Right atrium auricular region (tissue), 2 donors: Measurements from ENCODE around the gene SYNM. TPM values are rescaled to one million over a fixed set of nuclear protein-coding genes. Genes with fewer than 3 reads are reported as not detected.

Experiments used
- DNase-seq: peaks from one replicate; pipeline ENCODE4 v3.0.0-alpha.2; 2019; ENCODE audit warnings: low spot score
- H3K27ac ChIP-seq, 2 donors: fragments of 200-600 bp; sonication (generic); 1 replicate in 1 of 2; 2 replicates in 1 of 2; pipeline ENCODE4 v1.5.1; 2016 to 2019
- H3K27me3 ChIP-seq, 2 donors: fragments of 200-600 bp; sonication (generic); one replicate each; pipeline versions ENCODE4 v1.5.1 to v1.6.0; 2017 to 2019
- H3K36me3 ChIP-seq: fragments of 200-600 bp; sonication (generic); one replicate; pipeline ENCODE4 v1.5.1; 2016
- H3K4me1 ChIP-seq, 2 donors: fragments of 200-600 bp; sonication (generic); one replicate each; pipeline versions ENCODE4 v1.5.1 to v1.6.0; 2017 to 2019
- H3K4me3 ChIP-seq, 2 donors: fragments of 200-600 bp; sonication (generic); 1 replicate in 1 of 2; 2 replicates in 1 of 2; pipeline ENCODE4 v1.5.1; 2017 to 2019; ENCODE audit warnings: mild to moderate bottlenecking in 1 of 2, moderate library complexity in 1 of 2
- H3K9me3 ChIP-seq, 2 donors: fragments of 200-600 bp; sonication (generic); one replicate each; pipeline ENCODE4 v1.5.1; 2019
- total RNA-seq, 2 donors: library from RNA; depleted of rRNA; stranded (reverse); fragments of >200 nt; gene quantifications; one replicate each; pipeline ENCODE4 v1.1.0, GENCODE V29; 2016
- TF ChIP-seq, protein P1 (sequence below), 2 donors: fragments of 200-600 bp; sonication (generic); IDR thresholded peaks; one replicate each; pipeline ENCODE4 v1.5.1; 2019; ENCODE audit warnings: antibody characterized with exemption in 2 of 2

SYNM gene
- total RNA-seq, 2 donors from 2014 or later: 211 to 258 TPM

GRCh38 chr15:99168601-99169580 lies 64.0 kb downstream of the SYNM start:
- H3K27me3 ChIP-seq: no peaks in the 10 kb centered on the region
- H3K36me3 ChIP-seq: no peaks in the 10 kb centered on the region
- H3K9me3 ChIP-seq: no peaks in the 10 kb centered on the region
- no peak overlapping the region for H3K4me3 ChIP-seq
- peaks cover 0 to 56% of the 10 kb centered on the region in 2 donors for H3K4me1 ChIP-seq
- TF ChIP-seq, protein P1, sequence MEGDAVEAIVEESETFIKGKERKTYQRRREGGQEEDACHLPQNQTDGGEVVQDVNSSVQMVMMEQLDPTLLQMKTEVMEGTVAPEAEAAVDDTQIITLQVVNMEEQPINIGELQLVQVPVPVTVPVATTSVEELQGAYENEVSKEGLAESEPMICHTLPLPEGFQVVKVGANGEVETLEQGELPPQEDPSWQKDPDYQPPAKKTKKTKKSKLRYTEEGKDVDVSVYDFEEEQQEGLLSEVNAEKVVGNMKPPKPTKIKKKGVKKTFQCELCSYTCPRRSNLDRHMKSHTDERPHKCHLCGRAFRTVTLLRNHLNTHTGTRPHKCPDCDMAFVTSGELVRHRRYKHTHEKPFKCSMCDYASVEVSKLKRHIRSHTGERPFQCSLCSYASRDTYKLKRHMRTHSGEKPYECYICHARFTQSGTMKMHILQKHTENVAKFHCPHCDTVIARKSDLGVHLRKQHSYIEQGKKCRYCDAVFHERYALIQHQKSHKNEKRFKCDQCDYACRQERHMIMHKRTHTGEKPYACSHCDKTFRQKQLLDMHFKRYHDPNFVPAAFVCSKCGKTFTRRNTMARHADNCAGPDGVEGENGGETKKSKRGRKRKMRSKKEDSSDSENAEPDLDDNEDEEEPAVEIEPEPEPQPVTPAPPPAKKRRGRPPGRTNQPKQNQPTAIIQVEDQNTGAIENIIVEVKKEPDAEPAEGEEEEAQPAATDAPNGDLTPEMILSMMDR (IDR thresholded peaks at IDR 0.05): no peak
- peak overlapping the region; percentile 83 to 95 for H3K27ac ChIP-seq
- DNase-seq: no peak

- Histone ChIP-seq H3K27me3 (no peaks in the 10 kb centered on the region), H3K36me3 (no peaks in the 10 kb centered on the region), H3K9me3 (no peaks in the 10 kb centered on the region), H3K27ac (peak overlapping the region; percentile 83 to 95), H3K4me1 (peaks cover 0 to 64% of the 10 kb centered on the region in 2 donors), H3K4me3 (no peak overlapping the region)
- TF ChIP-seq, protein P1 (IDR thresholded peaks at IDR 0.05): no peak
- no peak for DNase-seq
Observed at GRCh38 chr15:99169769-99170311, 65.0 kb downstream of the SYNM start.

DNA sequence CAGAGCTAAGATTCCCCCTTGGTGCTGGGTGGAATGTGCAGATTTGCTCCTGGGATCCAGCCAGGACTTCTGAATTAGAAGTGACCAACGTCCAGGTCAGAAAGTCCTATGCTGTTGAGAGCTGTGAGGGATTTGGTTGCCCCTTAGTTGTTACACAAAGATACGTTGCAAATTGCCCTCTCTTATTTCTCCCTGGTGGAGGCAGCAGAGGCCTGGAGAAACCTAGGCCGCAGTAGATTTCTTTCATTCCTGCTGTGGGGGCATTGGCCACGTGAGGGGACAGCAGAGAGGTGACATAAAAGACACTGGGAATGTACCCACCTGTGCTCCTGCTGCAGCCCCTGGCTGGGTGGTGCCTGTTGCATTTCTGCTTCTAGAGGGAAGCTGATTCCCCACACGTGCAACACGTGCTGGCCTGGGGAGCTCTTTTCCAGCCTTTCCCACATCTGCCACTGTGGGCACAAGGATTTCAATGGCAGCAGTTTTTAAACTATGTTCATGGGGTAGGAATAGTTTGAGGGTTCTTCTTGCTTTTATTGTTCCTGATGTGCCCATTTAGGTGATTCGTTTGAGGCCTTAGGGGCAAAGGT lies 65.7 kb downstream of the SYNM start:
- no peak for DNase-seq
- Histone ChIP-seq H3K4me3 (no peak overlapping the region), H3K36me3 (no peaks in the 10 kb centered on the region), H3K4me1 (peaks cover 0 to 71% of the 10 kb centered on the region in 2 donors), H3K27ac (peak overlapping the region; percentile 83 to 95), H3K9me3 (no peaks in the 10 kb centered on the region), H3K27me3 (no peaks in the 10 kb centered on the region)
- TF ChIP-seq, protein P1 (IDR thresholded peaks at IDR 0.05): peak in 1 of 2 donors; percentile 57

GRCh38 chr15:99172171-99172570 lies 67.3 kb downstream of the SYNM start:
- Histone ChIP-seq H3K36me3 (no peaks in the 10 kb centered on the region), H3K4me3 (no peak overlapping the region), H3K27me3 (no peaks in the 10 kb centered on the region), H3K4me1 (peaks cover 0 to 81% of the 10 kb centered on the region in 2 donors), H3K27ac (peak overlapping the region; percentile 83 to 95), H3K9me3 (no peaks in the 10 kb centered on the region)
- DNase-seq: no peak
- TF ChIP-seq, protein P1 (IDR thresholded peaks at IDR 0.05): no peak

GRCh38 chr15:99172989-99173388 lies 68.1 kb downstream of the SYNM start:
- no peaks in the 10 kb centered on the region for H3K36me3 ChIP-seq
- H3K4me1 ChIP-seq: peaks cover 0 to 83% of the 10 kb centered on the region in 2 donors
- H3K4me3 ChIP-seq: no peak overlapping the region
- DNase-seq: no peak
- peak overlapping the region; percentile 83 to 95 for H3K27ac ChIP-seq
- no peaks in the 10 kb centered on the region for H3K27me3 ChIP-seq
- TF ChIP-seq, protein P1 (IDR thresholded peaks at IDR 0.05): no peak
- no peaks in the 10 kb centered on the region for H3K9me3 ChIP-seq
